ENCODE measurements around the gene TBX4. TPM values are rescaled to one million over a fixed set of nuclear protein-coding genes. Genes with fewer than 3 reads are reported as not detected.

The TBX4 gene
- polyA plus RNA-seq, 1 experiment = 0.11 TPM

DNA sequence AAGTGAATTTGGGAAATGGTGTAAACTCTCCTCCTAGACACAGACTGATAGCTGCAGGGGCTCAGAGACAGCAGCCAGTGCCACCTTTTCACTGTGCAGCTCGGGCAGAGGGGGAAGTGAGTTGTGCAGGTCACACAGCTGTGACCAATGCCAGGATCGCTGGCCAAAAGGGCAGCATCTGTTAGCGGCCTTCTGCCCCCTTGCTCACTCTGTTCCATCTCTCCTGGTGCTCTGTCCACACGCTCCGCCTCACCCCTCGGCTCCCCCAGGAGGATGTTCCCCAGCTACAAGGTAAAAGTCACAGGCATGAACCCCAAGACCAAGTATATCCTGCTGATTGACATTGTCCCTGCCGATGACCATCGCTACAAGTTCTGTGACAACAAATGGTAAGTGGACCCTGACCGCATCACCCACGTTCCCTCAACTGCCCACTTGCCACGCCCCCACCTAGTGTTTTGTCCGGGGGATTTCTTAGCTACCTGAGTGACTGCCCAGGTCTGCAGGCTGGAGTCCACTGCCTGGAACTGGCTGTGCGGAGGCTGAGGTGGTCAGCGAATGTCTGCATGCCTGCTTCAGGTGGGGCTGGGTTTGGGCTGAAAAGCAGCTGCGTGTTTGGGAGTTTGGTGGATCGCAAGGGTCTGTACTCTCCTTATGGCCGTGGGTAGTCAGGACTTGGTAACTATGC is 13.5 kb downstream of the TBX4 start:
- Histone ChIP-seq H3K9me3 (ENCODE audit: control insufficient read depth, insufficient read depth, low read length) (no peaks in the 10 kb centered on the region; the same call in 1 of the 2 replicates), H3K4me3 (ENCODE audit: low read depth, low read length) (no peak overlapping the region), H3K27me3 (ENCODE audit: control insufficient read depth, insufficient read depth, low read length) (peaks cover 20% of the 10 kb centered on the region), H3K27ac (ENCODE audit: low read depth, low read length) (no peak overlapping the region)
- TF ChIP-seq, protein P1, sequence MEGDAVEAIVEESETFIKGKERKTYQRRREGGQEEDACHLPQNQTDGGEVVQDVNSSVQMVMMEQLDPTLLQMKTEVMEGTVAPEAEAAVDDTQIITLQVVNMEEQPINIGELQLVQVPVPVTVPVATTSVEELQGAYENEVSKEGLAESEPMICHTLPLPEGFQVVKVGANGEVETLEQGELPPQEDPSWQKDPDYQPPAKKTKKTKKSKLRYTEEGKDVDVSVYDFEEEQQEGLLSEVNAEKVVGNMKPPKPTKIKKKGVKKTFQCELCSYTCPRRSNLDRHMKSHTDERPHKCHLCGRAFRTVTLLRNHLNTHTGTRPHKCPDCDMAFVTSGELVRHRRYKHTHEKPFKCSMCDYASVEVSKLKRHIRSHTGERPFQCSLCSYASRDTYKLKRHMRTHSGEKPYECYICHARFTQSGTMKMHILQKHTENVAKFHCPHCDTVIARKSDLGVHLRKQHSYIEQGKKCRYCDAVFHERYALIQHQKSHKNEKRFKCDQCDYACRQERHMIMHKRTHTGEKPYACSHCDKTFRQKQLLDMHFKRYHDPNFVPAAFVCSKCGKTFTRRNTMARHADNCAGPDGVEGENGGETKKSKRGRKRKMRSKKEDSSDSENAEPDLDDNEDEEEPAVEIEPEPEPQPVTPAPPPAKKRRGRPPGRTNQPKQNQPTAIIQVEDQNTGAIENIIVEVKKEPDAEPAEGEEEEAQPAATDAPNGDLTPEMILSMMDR (IDR thresholded peaks at IDR 0.05; ENCODE audit: low read depth, low read length) = no peak
- POLR2A ChIA-PET = no interaction called here
- DNase-seq (ENCODE audit: low read depth, low spot score) = no peak
- CTCF ChIA-PET = no interaction called here

DNA sequence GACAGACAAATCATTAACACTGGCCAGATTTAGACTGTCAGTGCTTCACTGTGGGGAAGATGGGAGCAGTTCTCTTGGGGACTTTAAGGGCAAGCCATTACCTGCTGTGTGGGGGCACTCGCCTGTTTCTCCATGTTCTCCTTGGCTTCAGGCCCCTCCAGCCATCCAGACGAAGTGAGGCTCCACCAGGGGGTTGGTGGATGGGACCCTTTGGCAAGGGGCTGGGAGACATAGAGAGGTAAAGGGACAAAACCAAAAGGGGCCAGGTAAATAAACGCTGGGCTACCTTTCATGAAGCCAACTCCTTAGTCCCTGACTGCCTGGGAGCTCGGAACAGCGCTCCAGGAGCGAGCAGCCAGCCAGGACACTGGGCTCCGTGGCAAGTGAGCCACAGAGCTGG is 14.0 kb downstream of the TBX4 start:
- no peaks in the 10 kb centered on the region; the same call in 1 of the 2 replicates for H3K9me3 ChIP-seq (ENCODE audit: control insufficient read depth, insufficient read depth, low read length)
- ChIA-PET POLR2A (no interaction called here), CTCF (no interaction called here)

DNA sequence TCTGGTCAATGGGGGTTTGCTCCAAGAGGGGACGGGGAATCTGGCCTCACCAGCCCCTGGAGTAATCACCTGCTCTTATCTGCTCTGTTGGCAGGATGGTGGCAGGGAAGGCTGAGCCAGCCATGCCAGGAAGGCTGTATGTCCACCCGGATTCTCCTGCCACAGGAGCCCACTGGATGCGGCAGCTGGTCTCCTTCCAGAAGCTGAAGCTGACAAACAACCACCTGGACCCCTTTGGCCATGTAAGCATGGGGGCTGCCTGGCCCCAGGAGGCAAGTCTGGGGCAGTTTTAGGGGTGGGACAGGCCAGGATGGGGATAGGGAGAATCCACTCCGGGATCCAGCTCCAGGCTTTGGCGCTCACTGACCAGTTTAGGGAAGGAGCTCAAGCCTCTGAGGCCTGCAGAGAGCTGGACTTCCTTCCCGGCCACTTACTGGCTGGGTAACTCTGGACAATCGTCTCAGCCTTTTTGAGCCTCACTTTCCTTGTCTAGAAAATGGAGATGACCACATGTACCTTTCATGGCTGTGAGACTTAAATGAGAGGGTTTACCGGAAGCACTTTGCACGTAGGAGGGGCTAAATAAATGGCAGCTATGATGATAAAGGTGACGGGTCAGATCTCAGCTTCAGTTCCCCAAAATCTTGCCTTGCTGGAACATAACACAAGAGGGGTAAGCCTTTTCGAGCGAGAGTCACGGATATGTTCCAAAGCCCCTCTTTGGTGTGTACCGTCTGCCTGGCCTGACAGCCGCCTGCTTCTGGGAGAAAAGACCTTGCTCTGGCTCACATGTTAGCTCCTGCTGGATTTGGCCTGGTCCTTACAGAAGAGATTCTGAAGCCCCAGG is 15.4 kb downstream of the TBX4 start:
- POLR2A ChIA-PET = interaction anchor here (0.5 to 1.3 kb wide), 3 partner anchors 19 to 47 kb away, joined by 3 to 4 read pairs (median 3); no protein-coding TSS in a partner anchor
- peaks cover 11% of the 10 kb centered on the region for H3K27me3 ChIP-seq (ENCODE audit: control insufficient read depth, insufficient read depth, low read length)
- DNase-seq (ENCODE audit: low read depth, low spot score) = no peak
- CTCF ChIA-PET = interaction anchor here (0.9 to 2.1 kb wide), 3 partner anchors 17 to 116 kb away, joined by 3 to 5 read pairs (median 4); no protein-coding TSS in a partner anchor
- no peak overlapping the region for H3K27ac ChIP-seq (ENCODE audit: low read depth, low read length)
- TF ChIP-seq, protein P1 (IDR thresholded peaks at IDR 0.05; ENCODE audit: low read depth, low read length) = no peak
- no peaks in the 10 kb centered on the region; the same call in 1 of the 2 replicates for H3K9me3 ChIP-seq (ENCODE audit: control insufficient read depth, insufficient read depth, low read length)
- H3K4me3 ChIP-seq (ENCODE audit: low read depth, low read length) = no peak overlapping the region

More for the DNA sequence above, 14.0 kb downstream of the TBX4 start:
- H3K4me3 ChIP-seq (ENCODE audit: low read depth, low read length) = no peak overlapping the region
- DNase-seq (ENCODE audit: low read depth, low spot score) = no peak
- H3K27ac ChIP-seq (ENCODE audit: low read depth, low read length) = no peak overlapping the region
- peaks cover 17% of the 10 kb centered on the region for H3K27me3 ChIP-seq (ENCODE audit: control insufficient read depth, insufficient read depth, low read length)
- TF ChIP-seq, protein P1 (IDR thresholded peaks at IDR 0.05; ENCODE audit: low read depth, low read length) = no peak

DNA sequence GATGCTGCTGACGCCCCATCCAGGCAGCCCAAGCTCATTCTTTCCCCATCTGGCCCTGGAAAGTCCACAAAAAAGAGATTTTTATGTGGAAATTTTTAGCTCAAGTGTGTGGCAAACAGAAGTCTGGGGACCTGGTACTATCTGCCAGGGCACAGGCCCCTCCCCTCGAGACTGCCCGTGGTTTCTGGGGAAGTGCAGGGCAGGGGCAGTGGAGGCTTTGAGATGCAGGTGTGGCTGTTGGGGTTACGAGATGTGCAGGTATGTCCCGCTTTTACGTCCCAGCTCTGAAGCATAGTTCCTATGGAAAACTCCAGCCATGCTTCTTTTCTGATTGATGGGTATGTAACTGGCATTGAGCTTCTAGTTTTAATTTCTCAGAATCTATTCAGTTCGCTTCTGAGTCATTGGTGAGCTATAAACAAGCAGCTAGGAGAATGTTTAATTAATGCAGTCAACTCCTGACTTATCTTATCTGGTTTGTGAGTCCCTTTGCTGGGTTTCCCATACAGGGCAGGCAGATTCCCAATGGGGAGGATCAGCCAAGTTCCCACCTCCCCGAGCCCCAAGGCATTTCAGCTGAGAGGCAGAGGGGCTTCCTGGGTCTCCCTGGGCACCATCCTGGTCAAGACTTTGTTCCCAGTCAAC is 16.2 kb downstream of the TBX4 start:
- ChIA-PET CTCF (interaction anchor here (0.9 to 2.1 kb wide), 3 partner anchors 16 to 115 kb away, joined by 3 to 5 read pairs (median 4); no protein-coding TSS in a partner anchor), POLR2A (interaction anchor here (1.0 to 1.3 kb wide), 2 partner anchors 12 to 43 kb away, joined by 3 read pairs; no protein-coding TSS in a partner anchor)
- TF ChIP-seq, protein P1 (IDR thresholded peaks at IDR 0.05; ENCODE audit: low read depth, low read length) = no peak
- H3K27me3 ChIP-seq (ENCODE audit: control insufficient read depth, insufficient read depth, low read length) = peaks cover 5% of the 10 kb centered on the region
- H3K27ac ChIP-seq (ENCODE audit: low read depth, low read length) = peak overlapping the region; percentile 31
- no peak for DNase-seq (ENCODE audit: low read depth, low spot score)
- H3K9me3 ChIP-seq (ENCODE audit: control insufficient read depth, insufficient read depth, low read length) = no peaks in the 10 kb centered on the region; the same call in 1 of the 2 replicates
- no peak overlapping the region for H3K4me3 ChIP-seq (ENCODE audit: low read depth, low read length)
